ENCODE data around the gene SSC5D.

- no peak for TF ChIP-seq EZH2phosphoT487 (IDR thresholded peaks at IDR 0.05; ENCODE audit: borderline replicate concordance)
- TF ChIP-seq, protein P1, sequence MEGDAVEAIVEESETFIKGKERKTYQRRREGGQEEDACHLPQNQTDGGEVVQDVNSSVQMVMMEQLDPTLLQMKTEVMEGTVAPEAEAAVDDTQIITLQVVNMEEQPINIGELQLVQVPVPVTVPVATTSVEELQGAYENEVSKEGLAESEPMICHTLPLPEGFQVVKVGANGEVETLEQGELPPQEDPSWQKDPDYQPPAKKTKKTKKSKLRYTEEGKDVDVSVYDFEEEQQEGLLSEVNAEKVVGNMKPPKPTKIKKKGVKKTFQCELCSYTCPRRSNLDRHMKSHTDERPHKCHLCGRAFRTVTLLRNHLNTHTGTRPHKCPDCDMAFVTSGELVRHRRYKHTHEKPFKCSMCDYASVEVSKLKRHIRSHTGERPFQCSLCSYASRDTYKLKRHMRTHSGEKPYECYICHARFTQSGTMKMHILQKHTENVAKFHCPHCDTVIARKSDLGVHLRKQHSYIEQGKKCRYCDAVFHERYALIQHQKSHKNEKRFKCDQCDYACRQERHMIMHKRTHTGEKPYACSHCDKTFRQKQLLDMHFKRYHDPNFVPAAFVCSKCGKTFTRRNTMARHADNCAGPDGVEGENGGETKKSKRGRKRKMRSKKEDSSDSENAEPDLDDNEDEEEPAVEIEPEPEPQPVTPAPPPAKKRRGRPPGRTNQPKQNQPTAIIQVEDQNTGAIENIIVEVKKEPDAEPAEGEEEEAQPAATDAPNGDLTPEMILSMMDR (conservative IDR thresholded peaks at IDR 0.05; ENCODE audit: low read length) = no peak
Measured at GRCh38 chr19:55541091-55541490, 52.9 kb downstream of the SSC5D start.

Data from Loucy (cell line).